ENCODE data around the gene HEATR5B.

GRCh38 chr2:37125416-37125815, 41.2 kb upstream of the HEATR5B start:
- TF ChIP-seq CTCF (IDR thresholded peaks at IDR 0.05) (no peak), POLR2A (IDR thresholded peaks at IDR 0.05) (no peak)
